SK-N-SH (cell line): ENCODE results near the gene CPVL. TPM values are rescaled to one million over a fixed set of nuclear protein-coding genes. Genes with fewer than 3 reads are reported as not detected.

Source experiments
- CTCF ChIA-PET: fragments of 300-600, 350-600 bp; formaldehyde crosslinking; extraction: SDS; loops from one replicate; lab custom pipeline; 2021; lab: Yijun Ruan, JAX
- POLR2A ChIA-PET: fragments of 350-600 bp; sonication (Branson Sonifier 250); formaldehyde crosslinking; extraction: SDS; loops from one replicate; lab custom pipeline; 2020; ENCODE audit warnings: antibody characterized with exemption, inconsistent platforms; lab: Yijun Ruan, JAX
- DNase-seq: peaks from one replicate; pipeline ENCODE4 v3.0.0; 2012
- H2AFZ ChIP-seq: fragments of 200-600 bp; sonication (generic); 2 replicates; pipeline ENCODE4 v1.8.1; 2016; ENCODE audit warnings: antibody characterized with exemption, mild to moderate bottlenecking, low read depth
- H3F3A ChIP-seq: fragments of 200-600 bp; sonication (generic); replicated peaks from 2 replicates; pipeline ENCODE3; 2016; ENCODE audit warnings: antibody characterized with exemption, mild to moderate bottlenecking; ENCODE audit not compliant: insufficient read depth
- H3K27ac ChIP-seq, 2 experiments: fragments of 200-500 bp in 1 of 2; fragments of 200-600 bp in 1 of 2; sonication (Bioruptor generic) in 1 of 2; sonication (generic), shearing (Covaris generic) in 1 of 2; 2 replicates each; pipeline versions ENCODE4 v1.5.1 to v1.6.1; 2014 to 2016; ENCODE audit warnings: low read depth in 2 of 2, inconsistent platforms in 1 of 2, low read length in 1 of 2, mild to moderate bottlenecking in 1 of 2, mixed read lengths in 1 of 2
- H3K27me3 ChIP-seq: fragments of 200-600 bp; sonication (generic), shearing (Covaris generic); 2 replicates; pipeline ENCODE4 v1.6.1; 2016; ENCODE audit warnings: mixed run types; ENCODE audit not compliant: insufficient read depth
- H3K36me3 ChIP-seq, 2 experiments: fragments of 200-500 bp in 1 of 2; fragments of 200-600 bp in 1 of 2; sonication (Bioruptor generic) in 1 of 2; sonication (generic) in 1 of 2; replicated peaks in 1 of 2; 2 replicates each; pipeline versions ENCODE3 to v1.5.1; 2014 to 2016; ENCODE audit warnings: low read length in 1 of 2, mild to moderate bottlenecking in 1 of 2; ENCODE audit not compliant: insufficient read depth in 2 of 2, control insufficient read depth in 1 of 2
- H3K4me1 ChIP-seq, 2 experiments: fragments of 200-500 bp in 1 of 2; fragments of 200-600 bp in 1 of 2; sonication (Bioruptor generic) in 1 of 2; sonication (generic), shearing (Covaris generic) in 1 of 2; 2 replicates each; pipeline versions ENCODE4 v1.5.1 to v1.6.1; 2014 to 2016; ENCODE audit warnings: low read depth in 1 of 2, low read length in 1 of 2, mixed run types in 1 of 2; ENCODE audit not compliant: insufficient read depth in 2 of 2, control insufficient read depth in 1 of 2
- H3K4me2 ChIP-seq: fragments of 200-600 bp; sonication (generic), shearing (Covaris generic); 2 replicates; pipeline ENCODE4 v1.6.1; 2017; ENCODE audit warnings: mixed run types
- H3K4me3 ChIP-seq, 2 experiments: fragments of 200-500 bp in 1 of 2; fragments of 200-600 bp in 1 of 2; sonication (Bioruptor generic) in 1 of 2; sonication (generic), shearing (Covaris generic) in 1 of 2; 2 replicates each; pipeline versions ENCODE4 v1.5.1 to v1.8.1; 2014 to 2016; ENCODE audit warnings: low read depth in 2 of 2, inconsistent platforms in 1 of 2, low read length in 1 of 2, mild to moderate bottlenecking in 1 of 2, mixed read lengths in 1 of 2, moderate library complexity in 1 of 2
- H3K79me2 ChIP-seq: fragments of 200-600 bp; sonication (generic); 2 replicates; pipeline ENCODE4 v1.8.1; 2017; ENCODE audit warnings: mild to moderate bottlenecking; ENCODE audit not compliant: insufficient read depth
- H3K9ac ChIP-seq: fragments of 200-600 bp; sonication (generic); 2 replicates; pipeline ENCODE4 v1.6.1; 2017; ENCODE audit warnings: mixed run types
- H3K9me2 ChIP-seq: fragments of 200-600 bp; sonication (generic); 2 replicates; pipeline ENCODE4 v1.6.1; 2017; ENCODE audit warnings: mixed run types
- H3K9me3 ChIP-seq: fragments of 200-600 bp; sonication (generic); 2 replicates; pipeline ENCODE4 v1.6.1; 2017; ENCODE audit warnings: mixed run types, mild to moderate bottlenecking, moderate library complexity
- H4K20me1 ChIP-seq: fragments of 200-600 bp; sonication (generic); 2 replicates; pipeline ENCODE4 v1.6.1; 2017; ENCODE audit warnings: mild to moderate bottlenecking, mixed run types; ENCODE audit not compliant: insufficient read depth
- CHD2 ChIP-seq: fragments of 150-350 bp; IDR thresholded peaks from 2 replicates; pipeline ENCODE4 v1.6.1; 2018; ENCODE audit warnings: low read length; ENCODE audit not compliant: partially characterized antibody
- CTCF ChIP-seq: fragments of 200-600 bp; sonication (generic); IDR thresholded peaks from 2 replicates; pipeline ENCODE4 v1.6.1; 2017; ENCODE audit warnings: antibody characterized with exemption, mild to moderate bottlenecking, moderate library complexity
- ELF1 ChIP-seq: IDR thresholded peaks from 2 replicates; pipeline ENCODE4 v1.4.0; 2012
- EP300 ChIP-seq, 2 experiments: IDR thresholded peaks; 2 replicates each; pipeline versions ENCODE4 v1.4.0 to v1.6.1; 2012; ENCODE audit warnings: borderline replicate concordance in 1 of 2, low read depth in 1 of 2, low read length in 1 of 2
- EZH2phosphoT487 ChIP-seq: fragments of 200-600 bp; sonication (generic); IDR thresholded peaks from 2 replicates; pipeline ENCODE4 v1.6.1; 2017; ENCODE audit warnings: low read depth, mixed run types, mild to moderate bottlenecking, antibody characterized with exemption, moderate library complexity, borderline replicate concordance
- FOSL2 ChIP-seq: IDR thresholded peaks from 2 replicates; pipeline ENCODE4 v1.4.0; 2012; ENCODE audit warnings: low read depth, mild to moderate bottlenecking, moderate library complexity, borderline replicate concordance
- GABPA ChIP-seq: IDR thresholded peaks from 2 replicates; pipeline ENCODE4 v1.4.0; 2012; ENCODE audit warnings: low read depth, mild to moderate bottlenecking
- GATA2 ChIP-seq: sonication (generic); formaldehyde crosslinking; IDR thresholded peaks from 2 replicates; pipeline ENCODE4 v1.5.0; 2020; ENCODE audit warnings: mild to moderate bottlenecking, missing genetic modification reagents
- MEF2A ChIP-seq: IDR thresholded peaks from 2 replicates; pipeline ENCODE4 v1.4.0; 2012; ENCODE audit warnings: low read depth, borderline replicate concordance
- POLR2AphosphoS5 ChIP-seq: IDR thresholded peaks from 2 replicates; pipeline ENCODE4 v1.6.1; 2012; ENCODE audit warnings: low read depth, low read length
- RAD21 ChIP-seq: IDR thresholded peaks from 2 replicates; pipeline ENCODE4 v1.6.1; 2012; ENCODE audit warnings: mild to moderate bottlenecking, low read length
- RFX5 ChIP-seq: IDR thresholded peaks from 2 replicates; pipeline ENCODE4 v1.6.1; 2012; ENCODE audit warnings: mild to moderate bottlenecking, improper control_type of control experiment, low read length
- RXRA ChIP-seq: IDR thresholded peaks from 2 replicates; pipeline ENCODE4 v1.4.0; 2012; ENCODE audit warnings: low read depth, mild to moderate bottlenecking, borderline replicate concordance
- SMC3 ChIP-seq: IDR thresholded peaks from 2 replicates; pipeline ENCODE4 v1.6.1; 2012; ENCODE audit warnings: low read depth, low read length, improper control_type of control experiment
- TAF1 ChIP-seq: IDR thresholded peaks from 2 replicates; pipeline ENCODE4 v1.6.1; 2012; ENCODE audit warnings: low read depth, mild to moderate bottlenecking, low read length, moderate library complexity, borderline replicate concordance
- TCF12 ChIP-seq: IDR thresholded peaks from 2 replicates; pipeline ENCODE4 v1.4.0; 2012
- TEAD4 ChIP-seq: IDR thresholded peaks from 2 replicates; pipeline ENCODE4 v1.4.0; 2012; ENCODE audit warnings: mild to moderate bottlenecking, borderline replicate concordance; ENCODE audit not compliant: insufficient read depth
- USF1 ChIP-seq: IDR thresholded peaks from 2 replicates; pipeline ENCODE4 v1.4.0; 2012; ENCODE audit warnings: low read depth, borderline replicate concordance
- USF2 ChIP-seq: fragments of 150-350 bp; IDR thresholded peaks from 2 replicates; pipeline ENCODE4 v1.6.1; 2017; ENCODE audit warnings: antibody characterized with exemption, low read length, low read depth, borderline replicate concordance
- WGBS: methylation state at CpG from one replicate; pipeline ENCODE4 v1.1.6; 2017; ENCODE audit warnings: low lambda C conversion rate; 5-methylcytosine and 5-hydroxymethylcytosine counted together
- polyA plus RNA-seq, 3 experiments: library from polyadenylated mRNA; depleted of rRNA; stranded (reverse); fragments of >200 nt; gene quantifications; 2 replicates each; pipeline ENCODE4 v1.2.3, GENCODE V29; 2012

CPVL gene
- polyA plus RNA-seq, 1 of the 3 experiments (the other 2 are of a cell fraction) = not detected

- Histone ChIP-seq H3K9me2 (no peaks in the 10 kb centered on the region), H3K9me3 (no peaks in the 10 kb centered on the region), H3F3A (no peaks in the 10 kb centered on the region), H2AFZ (no peak overlapping the region), H3K9ac (no peak overlapping the region), H3K27ac (peak overlapping the region; percentile 31 to 73; a peak in 3 of 4 replicates), H3K36me3 (no peaks in the 10 kb centered on the region), H3K4me1 (peaks cover 0 to 10% of the 10 kb centered on the region in 2 experiments; a peak in 2 of 4 replicates), H3K27me3 (no peaks in the 10 kb centered on the region), H3K4me3 (no peak overlapping the region), H3K79me2 (no peaks in the 10 kb centered on the region), H4K20me1 (no peaks in the 10 kb centered on the region), H3K4me2 (no peak overlapping the region)
- POLR2A ChIA-PET = no interaction called here
- CTCF ChIA-PET = interaction anchor here (0.6 to 4.9 kb wide), 7 partner anchors 10 to 347 kb away, joined by 3 to 34 read pairs (median 5); partner anchors contain the start of gene TRIL
- TF ChIP-seq EP300 (IDR thresholded peaks at IDR 0.05; ENCODE audit: borderline replicate concordance in 1 of 2, low read depth in 1 of 2, low read length in 1 of 2) (no peak), TEAD4 (no peak), ELF1 (no peak), USF2 (no peak), TAF1 (no peak), TCF12 (no peak), USF1 (no peak), GATA2 (no peak)
- DNase-seq = no peak
Observed at GRCh38 chr7:29077176-29077575, 69.2 kb downstream of the CPVL start.

- Histone ChIP-seq H3K36me3 (no peaks in the 10 kb centered on the region), H3F3A (no peaks in the 10 kb centered on the region), H3K27ac (peak overlapping the region in 1 of 2 experiments; percentile 73; a peak in 1 of 4 replicates), H3K4me3 (no peak overlapping the region), H3K4me1 (peaks cover 0 to 10% of the 10 kb centered on the region in 2 experiments; a peak in 2 of 4 replicates), H3K27me3 (no peaks in the 10 kb centered on the region), H3K4me2 (no peak overlapping the region), H3K9me3 (no peaks in the 10 kb centered on the region), H3K9me2 (no peaks in the 10 kb centered on the region), H3K9ac (no peak overlapping the region), H3K79me2 (no peaks in the 10 kb centered on the region), H4K20me1 (no peaks in the 10 kb centered on the region), H2AFZ (no peak overlapping the region)
- WGBS = 59% methylated on average over 5 of the region's 5 CpGs
- no peak for DNase-seq
- ChIA-PET POLR2A (no interaction called here), CTCF (interaction anchor here (0.6 to 4.9 kb wide), 9 partner anchors 15 to 347 kb away, joined by 3 to 34 read pairs (median 5); partner anchors contain the start of gene TRIL)
- TF ChIP-seq ELF1 = no peak
Observed at GRCh38 chr7:29076631-29077030, 69.7 kb downstream of the CPVL start.

- 22% methylated on average over 1 of the region's 1 CpG for WGBS
- CTCF ChIA-PET = interaction anchor here (1.2 to 4.9 kb wide), 6 partner anchors 16 to 333 kb away, joined by 4 to 34 read pairs (median 14); partner anchors contain the start of gene TRIL
- H3K79me2 ChIP-seq = no peaks in the 10 kb centered on the region
- no peak for DNase-seq
- H3F3A ChIP-seq = no peaks in the 10 kb centered on the region
- peak overlapping the region in 1 of 2 experiments; percentile 73; a peak in 1 of 4 replicates for H3K27ac ChIP-seq
- no peaks in the 10 kb centered on the region for H3K9me2 ChIP-seq
- peaks cover 0 to 1% of the 10 kb centered on the region in 2 experiments; a peak in 1 of 4 replicates for H3K4me1 ChIP-seq
- no peaks in the 10 kb centered on the region for H3K36me3 ChIP-seq
- no peaks in the 10 kb centered on the region for H3K27me3 ChIP-seq
- no peak overlapping the region for H3K4me3 ChIP-seq
- no peaks in the 10 kb centered on the region for H3K9me3 ChIP-seq
- no peak overlapping the region for H3K9ac ChIP-seq
- no peaks in the 10 kb centered on the region for H4K20me1 ChIP-seq
- H3K4me2 ChIP-seq = no peak overlapping the region
- POLR2A ChIA-PET = no interaction called here
- no peak overlapping the region for H2AFZ ChIP-seq
- TF ChIP-seq GABPA (no peak), TEAD4 (no peak), FOSL2 (no peak), EZH2phosphoT487 (no peak), POLR2AphosphoS5 (no peak), MEF2A (no peak), EP300 (IDR thresholded peaks at IDR 0.05; ENCODE audit: borderline replicate concordance in 1 of 2, low read depth in 1 of 2, low read length in 1 of 2) (no peak), TAF1 (no peak), RFX5 (no peak), TCF12 (no peak), CHD2 (no peak), RXRA (no peak), RAD21 (no peak), CTCF (no peak), SMC3 (no peak)
Observed at GRCh38 chr7:29075606-29076005, 70.7 kb downstream of the CPVL start.
